SK-N-SH (cell line): Measurements from ENCODE around the gene CDH4. TPM values are rescaled to one million over a fixed set of nuclear protein-coding genes. Genes with fewer than 3 reads are reported as not detected.

Source experiments
- CTCF ChIA-PET: fragments of 300-600, 350-600 bp; formaldehyde crosslinking; extraction: SDS; loops from one replicate; lab custom pipeline; 2021; lab: Yijun Ruan, JAX
- POLR2A ChIA-PET: fragments of 350-600 bp; sonication (Branson Sonifier 250); formaldehyde crosslinking; extraction: SDS; loops from one replicate; lab custom pipeline; 2020; ENCODE audit warnings: antibody characterized with exemption, inconsistent platforms; lab: Yijun Ruan, JAX
- DNase-seq: peaks from one replicate; pipeline ENCODE4 v3.0.0; 2012
- H2AFZ ChIP-seq: fragments of 200-600 bp; sonication (generic); 2 replicates; pipeline ENCODE4 v1.8.1; 2016; ENCODE audit warnings: antibody characterized with exemption, mild to moderate bottlenecking, low read depth
- H3F3A ChIP-seq: fragments of 200-600 bp; sonication (generic); replicated peaks from 2 replicates; pipeline ENCODE3; 2016; ENCODE audit warnings: antibody characterized with exemption, mild to moderate bottlenecking; ENCODE audit not compliant: insufficient read depth
- H3K27ac ChIP-seq, 2 experiments: fragments of 200-500 bp in 1 of 2; fragments of 200-600 bp in 1 of 2; sonication (Bioruptor generic) in 1 of 2; sonication (generic), shearing (Covaris generic) in 1 of 2; 2 replicates each; pipeline versions ENCODE4 v1.5.1 to v1.6.1; 2014 to 2016; ENCODE audit warnings: low read depth in 2 of 2, inconsistent platforms in 1 of 2, low read length in 1 of 2, mild to moderate bottlenecking in 1 of 2, mixed read lengths in 1 of 2
- H3K27me3 ChIP-seq: fragments of 200-600 bp; sonication (generic), shearing (Covaris generic); 2 replicates; pipeline ENCODE4 v1.6.1; 2016; ENCODE audit warnings: mixed run types; ENCODE audit not compliant: insufficient read depth
- H3K36me3 ChIP-seq, 2 experiments: fragments of 200-500 bp in 1 of 2; fragments of 200-600 bp in 1 of 2; sonication (Bioruptor generic) in 1 of 2; sonication (generic) in 1 of 2; replicated peaks in 1 of 2; 2 replicates each; pipeline versions ENCODE3 to v1.5.1; 2014 to 2016; ENCODE audit warnings: low read length in 1 of 2, mild to moderate bottlenecking in 1 of 2; ENCODE audit not compliant: insufficient read depth in 2 of 2, control insufficient read depth in 1 of 2
- H3K4me1 ChIP-seq, 2 experiments: fragments of 200-500 bp in 1 of 2; fragments of 200-600 bp in 1 of 2; sonication (Bioruptor generic) in 1 of 2; sonication (generic), shearing (Covaris generic) in 1 of 2; 2 replicates each; pipeline versions ENCODE4 v1.5.1 to v1.6.1; 2014 to 2016; ENCODE audit warnings: low read depth in 1 of 2, low read length in 1 of 2, mixed run types in 1 of 2; ENCODE audit not compliant: insufficient read depth in 2 of 2, control insufficient read depth in 1 of 2
- H3K4me2 ChIP-seq: fragments of 200-600 bp; sonication (generic), shearing (Covaris generic); 2 replicates; pipeline ENCODE4 v1.6.1; 2017; ENCODE audit warnings: mixed run types
- H3K4me3 ChIP-seq, 2 experiments: fragments of 200-500 bp in 1 of 2; fragments of 200-600 bp in 1 of 2; sonication (Bioruptor generic) in 1 of 2; sonication (generic), shearing (Covaris generic) in 1 of 2; 2 replicates each; pipeline versions ENCODE4 v1.5.1 to v1.8.1; 2014 to 2016; ENCODE audit warnings: low read depth in 2 of 2, inconsistent platforms in 1 of 2, low read length in 1 of 2, mild to moderate bottlenecking in 1 of 2, mixed read lengths in 1 of 2, moderate library complexity in 1 of 2
- H3K79me2 ChIP-seq: fragments of 200-600 bp; sonication (generic); 2 replicates; pipeline ENCODE4 v1.8.1; 2017; ENCODE audit warnings: mild to moderate bottlenecking; ENCODE audit not compliant: insufficient read depth
- H3K9ac ChIP-seq: fragments of 200-600 bp; sonication (generic); 2 replicates; pipeline ENCODE4 v1.6.1; 2017; ENCODE audit warnings: mixed run types
- H3K9me2 ChIP-seq: fragments of 200-600 bp; sonication (generic); 2 replicates; pipeline ENCODE4 v1.6.1; 2017; ENCODE audit warnings: mixed run types
- H3K9me3 ChIP-seq: fragments of 200-600 bp; sonication (generic); 2 replicates; pipeline ENCODE4 v1.6.1; 2017; ENCODE audit warnings: mixed run types, mild to moderate bottlenecking, moderate library complexity
- H4K20me1 ChIP-seq: fragments of 200-600 bp; sonication (generic); 2 replicates; pipeline ENCODE4 v1.6.1; 2017; ENCODE audit warnings: mild to moderate bottlenecking, mixed run types; ENCODE audit not compliant: insufficient read depth
- CHD2 ChIP-seq: fragments of 150-350 bp; IDR thresholded peaks from 2 replicates; pipeline ENCODE4 v1.6.1; 2018; ENCODE audit warnings: low read length; ENCODE audit not compliant: partially characterized antibody
- ELF1 ChIP-seq: IDR thresholded peaks from 2 replicates; pipeline ENCODE4 v1.4.0; 2012
- EP300 ChIP-seq, 2 experiments: IDR thresholded peaks; 2 replicates each; pipeline versions ENCODE4 v1.4.0 to v1.6.1; 2012; ENCODE audit warnings: borderline replicate concordance in 1 of 2, low read depth in 1 of 2, low read length in 1 of 2
- FOXJ3 ChIP-seq: sonication (generic); formaldehyde crosslinking; IDR thresholded peaks from 2 replicates; pipeline ENCODE4 v1.5.1; 2020; ENCODE audit warnings: mild to moderate bottlenecking, missing genetic modification reagents
- GABPA ChIP-seq: IDR thresholded peaks from 2 replicates; pipeline ENCODE4 v1.4.0; 2012; ENCODE audit warnings: low read depth, mild to moderate bottlenecking
- GATA2 ChIP-seq: sonication (generic); formaldehyde crosslinking; IDR thresholded peaks from 2 replicates; pipeline ENCODE4 v1.5.0; 2020; ENCODE audit warnings: mild to moderate bottlenecking, missing genetic modification reagents
- MEF2A ChIP-seq: IDR thresholded peaks from 2 replicates; pipeline ENCODE4 v1.4.0; 2012; ENCODE audit warnings: low read depth, borderline replicate concordance
- MXI1 ChIP-seq: IDR thresholded peaks from 2 replicates; pipeline ENCODE4 v1.6.1; 2012; ENCODE audit warnings: mild to moderate bottlenecking, low read depth, low read length, improper control_type of control experiment
- NFIC ChIP-seq: IDR thresholded peaks from 2 replicates; pipeline ENCODE4 v1.4.0; 2012; ENCODE audit warnings: borderline replicate concordance
- NRF1 ChIP-seq: IDR thresholded peaks from 2 replicates; pipeline ENCODE4 v1.6.1; 2012; ENCODE audit warnings: low read depth, mild to moderate bottlenecking, low read length
- POLR2AphosphoS5 ChIP-seq: IDR thresholded peaks from 2 replicates; pipeline ENCODE4 v1.6.1; 2012; ENCODE audit warnings: low read depth, low read length
- RAD21 ChIP-seq: IDR thresholded peaks from 2 replicates; pipeline ENCODE4 v1.6.1; 2012; ENCODE audit warnings: mild to moderate bottlenecking, low read length
- RXRA ChIP-seq: IDR thresholded peaks from 2 replicates; pipeline ENCODE4 v1.4.0; 2012; ENCODE audit warnings: low read depth, mild to moderate bottlenecking, borderline replicate concordance
- TAF1 ChIP-seq: IDR thresholded peaks from 2 replicates; pipeline ENCODE4 v1.6.1; 2012; ENCODE audit warnings: low read depth, mild to moderate bottlenecking, low read length, moderate library complexity, borderline replicate concordance
- YY1 ChIP-seq: IDR thresholded peaks from 2 replicates; pipeline ENCODE4 v1.4.0; 2012; ENCODE audit warnings: low read depth, mild to moderate bottlenecking
- WGBS: methylation state at CpG from one replicate; pipeline ENCODE4 v1.1.6; 2017; ENCODE audit warnings: low lambda C conversion rate; 5-methylcytosine and 5-hydroxymethylcytosine counted together
- polyA plus RNA-seq, 3 experiments: library from polyadenylated mRNA; depleted of rRNA; stranded (reverse); fragments of >200 nt; gene quantifications; 2 replicates each; pipeline ENCODE4 v1.2.3, GENCODE V29; 2012
- TF ChIP-seq, protein P1 (sequence below): IDR thresholded peaks from 2 replicates; pipeline ENCODE4; 2012
- TF ChIP-seq, protein P2 (sequence below): fragments of 150-350 bp; IDR thresholded peaks from 2 replicates; pipeline ENCODE4 v1.6.1; 2017; ENCODE audit warnings: antibody characterized with exemption, low read length, low read depth, borderline replicate concordance
- TF ChIP-seq, protein P3 (sequence below): IDR thresholded peaks from 2 replicates; pipeline ENCODE4 v1.4.0; 2012; ENCODE audit warnings: low read depth, borderline replicate concordance

The CDH4 gene
- polyA plus RNA-seq, 1 of the 3 experiments (the other 2 are of a cell fraction) = not detected

DNA sequence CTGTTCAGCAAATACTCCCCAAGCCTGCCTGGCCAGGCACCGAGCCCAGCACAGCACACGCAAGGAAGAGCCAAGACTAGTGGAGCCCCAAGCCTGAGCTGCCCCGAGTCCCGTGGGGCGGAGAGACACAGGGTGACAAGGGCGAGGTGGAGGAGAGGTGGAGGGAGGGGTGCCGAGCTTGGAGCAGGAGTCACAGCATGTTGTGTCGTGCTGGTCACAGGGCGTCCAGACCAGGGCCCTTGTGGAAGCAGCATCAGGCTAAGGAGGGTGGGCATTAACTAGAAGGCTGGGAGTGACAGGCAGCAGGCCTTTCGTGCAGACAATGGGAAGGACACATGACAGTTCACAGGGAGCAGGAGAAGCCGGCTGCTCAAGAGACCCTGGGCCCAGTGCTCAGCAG lies 422.1 kb downstream of the CDH4 start (continued):
- TF ChIP-seq MEF2A (no peak), EP300 (IDR thresholded peaks at IDR 0.05; ENCODE audit: borderline replicate concordance in 1 of 2, low read depth in 1 of 2, low read length in 1 of 2) (no peak), ELF1 (no peak), MXI1 (no peak), GABPA (no peak), YY1 (no peak), NRF1 (no peak)
- TF ChIP-seq, protein P1, sequence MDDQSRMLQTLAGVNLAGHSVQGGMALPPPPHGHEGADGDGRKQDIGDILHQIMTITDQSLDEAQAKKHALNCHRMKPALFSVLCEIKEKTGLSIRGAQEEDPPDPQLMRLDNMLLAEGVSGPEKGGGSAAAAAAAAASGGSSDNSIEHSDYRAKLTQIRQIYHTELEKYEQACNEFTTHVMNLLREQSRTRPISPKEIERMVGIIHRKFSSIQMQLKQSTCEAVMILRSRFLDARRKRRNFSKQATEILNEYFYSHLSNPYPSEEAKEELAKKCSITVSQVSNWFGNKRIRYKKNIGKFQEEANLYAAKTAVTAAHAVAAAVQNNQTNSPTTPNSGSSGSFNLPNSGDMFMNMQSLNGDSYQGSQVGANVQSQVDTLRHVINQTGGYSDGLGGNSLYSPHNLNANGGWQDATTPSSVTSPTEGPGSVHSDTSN = no peak
- TF ChIP-seq, protein P2, sequence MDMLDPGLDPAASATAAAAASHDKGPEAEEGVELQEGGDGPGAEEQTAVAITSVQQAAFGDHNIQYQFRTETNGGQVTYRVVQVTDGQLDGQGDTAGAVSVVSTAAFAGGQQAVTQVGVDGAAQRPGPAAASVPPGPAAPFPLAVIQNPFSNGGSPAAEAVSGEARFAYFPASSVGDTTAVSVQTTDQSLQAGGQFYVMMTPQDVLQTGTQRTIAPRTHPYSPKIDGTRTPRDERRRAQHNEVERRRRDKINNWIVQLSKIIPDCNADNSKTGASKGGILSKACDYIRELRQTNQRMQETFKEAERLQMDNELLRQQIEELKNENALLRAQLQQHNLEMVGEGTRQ = no peak

DNA sequence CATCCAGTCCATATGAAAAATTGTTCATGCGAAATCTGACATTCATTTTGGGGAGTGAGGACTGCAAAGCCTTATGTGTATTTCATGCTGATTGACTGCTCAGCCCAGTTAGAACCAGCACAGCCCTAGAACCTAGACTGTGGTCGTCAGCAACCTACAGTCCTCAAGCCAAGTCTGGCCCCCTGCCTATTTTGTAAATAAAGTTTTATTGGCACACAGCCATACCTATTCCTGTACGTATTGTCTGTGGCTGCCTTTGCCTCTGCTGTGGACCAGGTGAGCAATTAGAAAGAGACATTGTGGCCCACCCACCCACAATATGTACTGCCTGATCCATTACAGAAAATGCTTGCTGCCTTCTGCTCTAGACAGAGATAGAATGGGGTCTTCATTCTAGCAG lies 422.6 kb downstream of the CDH4 start:
- WGBS = 11% methylated on average over 3 of the region's 3 CpGs
- Histone ChIP-seq H3K9me2 (no peaks in the 10 kb centered on the region), H3K36me3 (no peaks in the 10 kb centered on the region), H3K9ac (no peak overlapping the region), H3F3A (no peaks in the 10 kb centered on the region), H3K27ac (no peak overlapping the region), H4K20me1 (no peaks in the 10 kb centered on the region), H3K9me3 (no peaks in the 10 kb centered on the region), H2AFZ (no peak overlapping the region), H3K4me1 (no peaks in the 10 kb centered on the region), H3K4me3 (no peak overlapping the region), H3K27me3 (no peaks in the 10 kb centered on the region), H3K4me2 (no peak overlapping the region), H3K79me2 (no peaks in the 10 kb centered on the region)
- no peak for DNase-seq
- ChIA-PET CTCF (no interaction called here), POLR2A (no interaction called here)
- TF ChIP-seq GABPA (no peak), CHD2 (no peak), TAF1 (no peak)
- TF ChIP-seq, protein P3, sequence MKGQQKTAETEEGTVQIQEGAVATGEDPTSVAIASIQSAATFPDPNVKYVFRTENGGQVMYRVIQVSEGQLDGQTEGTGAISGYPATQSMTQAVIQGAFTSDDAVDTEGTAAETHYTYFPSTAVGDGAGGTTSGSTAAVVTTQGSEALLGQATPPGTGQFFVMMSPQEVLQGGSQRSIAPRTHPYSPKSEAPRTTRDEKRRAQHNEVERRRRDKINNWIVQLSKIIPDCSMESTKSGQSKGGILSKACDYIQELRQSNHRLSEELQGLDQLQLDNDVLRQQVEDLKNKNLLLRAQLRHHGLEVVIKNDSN = no peak

DNA sequence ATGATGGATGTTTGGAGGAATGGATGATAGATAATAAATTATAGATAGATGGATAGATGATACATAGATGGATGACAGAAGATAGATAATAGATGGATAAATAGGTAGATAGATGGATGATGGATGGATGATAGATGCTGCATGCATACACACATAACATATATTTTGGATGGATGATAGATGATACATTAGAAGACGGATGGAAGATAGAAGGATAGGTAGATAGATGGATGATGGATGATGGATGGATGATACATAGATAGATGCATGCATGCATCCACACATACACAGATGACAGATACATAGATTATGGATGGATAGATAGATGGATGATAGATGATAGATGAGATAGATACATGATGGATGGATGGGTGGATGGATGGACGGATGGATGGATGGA lies 425.9 kb downstream of the CDH4 start:
- POLR2A ChIA-PET = no interaction called here
- TF ChIP-seq FOXJ3 (CRISPR knock-in tag) = no peak
- no peak for TF ChIP-seq POLR2AphosphoS5
- no peak for TF ChIP-seq GATA2 (CRISPR knock-in tag)
- TF ChIP-seq, protein P2 = no peak
- no peak for TF ChIP-seq RAD21
- no peak for TF ChIP-seq RXRA
- no peak for TF ChIP-seq NFIC
- TF ChIP-seq, all 33 proteins: peak for 0

More for the DNA sequence above, 425.9 kb downstream of the CDH4 start:
- Histone ChIP-seq H3K27ac (no peak overlapping the region), H3K9me3 (no peaks in the 10 kb centered on the region), H3K4me2 (no peak overlapping the region), H3K4me3 (no peak overlapping the region), H3K36me3 (no peaks in the 10 kb centered on the region), H3K4me1 (no peaks in the 10 kb centered on the region), H3K9me2 (no peaks in the 10 kb centered on the region), H3K27me3 (no peaks in the 10 kb centered on the region), H2AFZ (no peak overlapping the region), H3F3A (no peaks in the 10 kb centered on the region), H3K79me2 (no peaks in the 10 kb centered on the region), H4K20me1 (no peaks in the 10 kb centered on the region), H3K9ac (no peak overlapping the region)
- CTCF ChIA-PET = interaction anchor here (1.3 kb wide), 1 partner anchor 19 kb away, joined by 4 read pairs; no protein-coding TSS in a partner anchor
- WGBS = 18% methylated on average over 2 of the region's 2 CpGs
- DNase-seq = no peak
